Lower leg skin (tissue), 4 donors: ENCODE results near the gene HPDL. TPM values are rescaled to one million over a fixed set of nuclear protein-coding genes. Genes with fewer than 3 reads are reported as not detected.

ENCODE experiments used
- DNase-seq, 2 donors: peaks; one replicate each; pipeline ENCODE4 v3.0.0-alpha.2; 2019; ENCODE audit warnings: low spot score in 2 of 2
- H3K4me3 ChIP-seq: fragments of 200-600 bp; sonication (generic); 2 replicates; pipeline ENCODE4 v1.5.1; 2017; ENCODE audit warnings: mild to moderate bottlenecking, low read depth; ENCODE audit not compliant: poor library complexity, severe bottlenecking
- CTCF ChIP-seq, 3 donors: fragments of 450-650 bp; IDR thresholded peaks; one replicate each; pipeline ENCODE4 v1.5.1; 2016; ENCODE audit warnings: antibody characterized with exemption in 3 of 3, mild to moderate bottlenecking in 3 of 3, moderate library complexity in 2 of 3
- POLR2A ChIP-seq, 2 donors: fragments of 450-650 bp; IDR thresholded peaks; one replicate each; pipeline ENCODE4 v1.6.1; 2016 to 2017; ENCODE audit warnings: antibody characterized with exemption in 2 of 2, mild to moderate bottlenecking in 1 of 2, moderate library complexity in 1 of 2
- WGBS, 2 donors: methylation state at CpG; one replicate each; pipeline ENCODE4 v1.1.5; 2018; 5-methylcytosine and 5-hydroxymethylcytosine counted together
- intact Hi-C: fragments of 100-400 bp; cut with DNase I; formaldehyde crosslinking; loops from one replicate; pipeline ENCODE4 v1.15.0; 2023; ENCODE audit warnings: low total_unique reads
- total RNA-seq, 4 donors: library from RNA; depleted of rRNA; stranded (reverse); fragments of >200 nt; gene quantifications; one replicate each; pipeline ENCODE4 v1.1.0, GENCODE V29; 2016

Gene HPDL
- total RNA-seq, 4 donors from 2014 or later, result 0.34 to 0.91 (median 0.63) TPM

- 35 to 44% methylated on average over 12 to 15 of the region's 15 CpGs for WGBS, 2 donors
- H3K4me3 ChIP-seq, result peak overlapping the region; percentile 64
- TF ChIP-seq POLR2A (IDR thresholded peaks at IDR 0.05), result no peak
- TF ChIP-seq CTCF (IDR thresholded peaks at IDR 0.05), result no peak
- DNase-seq, result peak; percentile 28 to 86
- intact Hi-C loops, result loop anchor here (2.0 to 5.0 kb wide), 2 partner anchors 34 to 292 kb away; partner anchors contain the start of genes HECTD3 and UROD
Observed at GRCh38 chr1:45304311-45305081, 22.2 kb upstream of the HPDL start.

DNA sequence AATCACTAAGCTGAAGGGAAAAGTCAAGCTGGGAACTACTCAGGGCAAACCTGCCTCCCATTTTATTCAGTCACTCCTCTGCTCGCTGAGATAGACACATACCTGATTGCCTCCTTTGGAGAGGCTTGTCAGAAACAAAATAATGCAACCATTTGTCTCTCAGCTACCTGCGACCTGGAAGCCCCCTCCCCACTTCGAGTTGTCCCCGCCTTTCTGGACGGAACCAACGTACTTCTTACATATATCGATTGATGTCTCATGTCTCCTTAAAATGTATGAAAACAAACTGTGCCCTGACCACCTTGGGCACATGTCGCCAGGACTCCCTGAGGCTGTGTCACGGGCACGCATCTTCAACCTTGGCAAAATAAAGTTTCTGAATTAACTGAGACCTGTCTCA is 21.5 kb upstream of the HPDL start:
- peak in 1 of 2 donors; percentile 49 for DNase-seq
- 88 to 90% methylated on average over 10 of the region's 10 CpGs for WGBS, 2 donors
- H3K4me3 ChIP-seq, result no peak overlapping the region
- intact Hi-C loops, result loop anchor here (2.0 kb wide), 1 partner anchor 34 kb away; no protein-coding TSS in a partner anchor
- no peak for TF ChIP-seq POLR2A (IDR thresholded peaks at IDR 0.05)
- no peak for TF ChIP-seq CTCF (IDR thresholded peaks at IDR 0.05)

- WGBS, 2 donors, result 57 to 59% methylated on average over 8 of the region's 8 CpGs
- H3K4me3 ChIP-seq, result no peak overlapping the region
- TF ChIP-seq CTCF (IDR thresholded peaks at IDR 0.05), result no peak
- TF ChIP-seq POLR2A (IDR thresholded peaks at IDR 0.05), result no peak
- DNase-seq, result no peak
- intact Hi-C loops, result no loop called here
Observed at GRCh38 chr1:45306319-45306718, 20.4 kb upstream of the HPDL start.

GRCh38 chr1:45306905-45307304 is 19.8 kb upstream of the HPDL start:
- intact Hi-C loops, result no loop called here
- no peak for DNase-seq
- no peak for TF ChIP-seq POLR2A (IDR thresholded peaks at IDR 0.05)
- no peak for TF ChIP-seq CTCF (IDR thresholded peaks at IDR 0.05)
- no peak overlapping the region for H3K4me3 ChIP-seq
- 77 to 84% methylated on average over 3 of the region's 3 CpGs for WGBS, 2 donors

GRCh38 chr1:45314266-45314665 is 12.4 kb upstream of the HPDL start:
- 77% methylated on average over 3 of the region's 3 CpGs for WGBS, 2 donors
- intact Hi-C loops, result no loop called here
- no peak for TF ChIP-seq CTCF (IDR thresholded peaks at IDR 0.05)
- TF ChIP-seq POLR2A (IDR thresholded peaks at IDR 0.05), result no peak
- DNase-seq, result no peak
- H3K4me3 ChIP-seq, result no peak overlapping the region
